Stimulated activated naive CD8-positive, alpha-beta T cell treated with anti-CD3 and anti-CD28 coated beads, Interleukin-15, Interleukin-2, amounts not matched to agents 100 U/mL and 50 U/mL, for 24 hours (primary cell): ENCODE measurements around the gene PCDHGA12.
"Not testable (repeated sequence)": the region's sequence is repeated elsewhere in the genome, so short reads cannot be mapped to it uniquely, and the experiment has no call there.

Source experiments
- ATAC-seq: fragments of 150-1000 bp; cut with Tn5 transposase; one replicate; pipeline ENCODE4 v1.10.0; 2021
- DNase-seq: peaks from one replicate; pipeline ENCODE4 v3.0.0; 2021

The PCDHGA12 gene

GRCh38 chr5:141407790-141408505, 22.4 kb upstream of the PCDHGA12 start, which contains the start of gene PCDHGB6:
PCDHGB6 (plus strand) TSS chr5:141408021; CDS start chr5:141408203, 182 bp downstream.
- DNase-seq (peak; percentile 51), ATAC-seq (peak; percentile 40)

DNA sequence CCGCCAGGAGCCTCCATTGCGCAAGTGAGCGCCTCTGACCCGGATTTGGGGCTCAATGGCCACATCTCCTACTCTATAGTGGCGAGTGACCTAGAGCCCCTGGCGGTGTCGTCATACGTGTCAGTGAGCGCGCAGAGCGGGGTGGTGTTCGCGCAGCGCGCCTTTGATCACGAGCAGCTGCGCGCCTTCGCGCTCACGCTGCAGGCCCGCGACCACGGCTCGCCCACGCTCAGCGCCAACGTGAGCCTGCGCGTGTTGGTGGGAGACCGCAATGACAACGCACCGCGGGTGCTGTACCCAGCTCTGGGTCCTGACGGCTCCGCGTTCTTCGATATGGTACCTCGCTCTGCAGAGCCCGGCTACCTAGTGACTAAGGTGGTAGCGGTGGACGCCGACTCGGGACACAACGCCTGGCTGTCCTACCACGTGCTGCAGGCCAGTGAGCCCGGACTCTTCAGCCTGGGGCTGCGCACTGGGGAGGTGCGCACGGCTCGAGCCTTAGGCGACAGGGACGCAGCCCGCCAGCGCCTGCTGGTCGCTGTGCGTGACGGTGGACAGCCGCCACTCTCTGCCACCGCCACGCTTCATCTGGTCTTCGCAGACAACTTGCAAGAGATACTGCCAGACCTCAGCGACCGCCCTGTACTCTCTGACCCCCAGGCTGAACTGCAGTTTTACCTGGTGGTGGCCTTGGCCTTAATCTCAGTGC, 20.6 kb upstream of the PCDHGA12 start:
- DNase-seq: no peak
- ATAC-seq: no peak

DNA sequence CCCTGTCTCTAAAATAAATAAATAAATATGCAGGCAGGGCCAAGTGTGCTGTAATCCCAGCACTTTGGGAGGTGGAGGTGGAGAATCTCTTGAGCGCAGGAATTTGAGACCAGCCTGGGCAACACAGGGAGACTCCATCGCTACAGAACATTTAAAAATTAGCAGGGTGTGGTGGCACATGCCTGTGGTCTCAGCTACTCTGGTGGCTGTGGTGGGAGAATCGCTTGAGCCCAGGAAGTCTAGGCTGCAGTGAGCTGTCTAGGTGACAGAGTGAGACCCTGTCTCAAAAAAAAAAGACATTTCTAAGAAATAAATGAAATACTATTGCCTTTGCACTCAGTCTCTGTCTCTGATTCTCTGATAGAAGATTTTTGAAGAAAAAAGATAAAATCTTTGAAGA, 18.7 kb upstream of the PCDHGA12 start:
- DNase-seq (no peak), ATAC-seq (no peak)

DNA sequence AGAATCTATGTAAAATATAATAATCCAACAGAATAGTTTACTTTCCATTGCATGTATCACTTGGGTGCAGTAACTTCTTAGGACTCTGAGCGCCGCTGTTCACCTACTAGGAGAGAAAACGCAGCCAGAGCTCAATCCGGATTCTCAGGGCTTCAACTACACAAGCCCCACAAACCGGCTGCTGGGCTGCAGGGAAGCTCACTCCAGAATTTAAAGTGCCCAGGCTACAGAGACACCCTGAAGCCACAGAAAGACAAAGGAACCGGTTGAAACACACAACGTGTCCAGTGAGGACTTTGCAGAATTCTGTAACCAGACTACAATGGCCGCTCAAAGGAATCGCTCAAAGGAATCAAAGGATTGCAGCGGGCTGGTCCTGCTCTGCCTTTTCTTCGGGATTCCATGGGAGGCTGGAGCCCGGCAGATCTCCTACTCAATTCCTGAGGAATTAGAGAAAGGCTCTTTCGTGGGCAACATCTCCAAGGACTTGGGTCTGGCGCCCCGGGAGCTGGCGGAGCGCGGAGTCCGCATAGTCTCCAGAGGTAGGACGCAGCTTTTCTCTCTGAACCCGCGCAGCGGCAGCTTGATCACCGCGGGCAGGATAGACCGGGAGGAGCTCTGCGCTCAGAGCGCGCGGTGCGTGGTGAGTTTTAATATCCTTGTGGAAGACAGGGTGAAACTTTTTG, 17.3 kb upstream of the PCDHGA12 start, which contains the start of gene PCDHGA10:
Gene PCDHGA10, plus strand, starts transcription at position 134 of the 686 bp plus-strand sequence. Its CDS starts 189 bp downstream, at position 323.
- ATAC-seq: peak; percentile 64
- peak; percentile 47 for DNase-seq

DNA sequence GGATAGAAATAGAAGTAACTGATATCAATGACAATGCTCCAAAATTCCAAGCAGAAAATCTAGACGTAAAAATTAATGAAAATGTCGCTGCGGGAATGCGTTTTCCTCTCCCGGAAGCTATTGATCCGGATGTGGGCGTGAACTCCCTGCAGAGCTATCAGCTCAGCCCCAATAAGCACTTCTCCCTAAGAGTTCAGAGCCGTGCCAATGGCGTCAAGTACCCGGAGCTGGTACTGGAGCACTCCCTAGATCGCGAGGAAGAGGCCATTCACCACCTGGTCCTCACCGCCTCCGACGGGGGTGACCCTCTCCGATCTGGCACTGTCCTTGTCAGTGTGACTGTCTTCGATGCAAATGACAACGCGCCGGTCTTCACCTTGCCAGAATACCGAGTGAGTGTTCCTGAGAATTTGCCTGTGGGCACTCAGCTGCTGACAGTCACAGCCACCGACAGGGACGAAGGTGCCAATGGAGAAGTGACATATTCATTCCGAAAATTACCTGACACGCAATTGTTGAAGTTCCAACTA, 16.7 kb upstream of the PCDHGA12 start:
- ATAC-seq (no peak), DNase-seq (no peak)

- not testable (repeated sequence) for DNase-seq, ATAC-seq
These were observed 15.6 kb upstream of the PCDHGA12 start for GRCh38 chr5:141414548-141415274.

- ATAC-seq, DNase-seq: not testable (repeated sequence)
These were observed 15.1 kb upstream of the PCDHGA12 start for GRCh38 chr5:141415275-141415618.

GRCh38 chr5:141417494-141418172, 12.7 kb upstream of the PCDHGA12 start, which contains the start of gene PCDHGB7:
PCDHGB7 (plus strand) TSS chr5:141417677; CDS start chr5:141417860, 183 bp downstream.
- ATAC-seq: peak; percentile 72
- peak; percentile 65 for DNase-seq

GRCh38 chr5:141419074-141419880, 11.0 kb upstream of the PCDHGA12 start:
- no peak for ATAC-seq
- DNase-seq: no peak

DNA sequence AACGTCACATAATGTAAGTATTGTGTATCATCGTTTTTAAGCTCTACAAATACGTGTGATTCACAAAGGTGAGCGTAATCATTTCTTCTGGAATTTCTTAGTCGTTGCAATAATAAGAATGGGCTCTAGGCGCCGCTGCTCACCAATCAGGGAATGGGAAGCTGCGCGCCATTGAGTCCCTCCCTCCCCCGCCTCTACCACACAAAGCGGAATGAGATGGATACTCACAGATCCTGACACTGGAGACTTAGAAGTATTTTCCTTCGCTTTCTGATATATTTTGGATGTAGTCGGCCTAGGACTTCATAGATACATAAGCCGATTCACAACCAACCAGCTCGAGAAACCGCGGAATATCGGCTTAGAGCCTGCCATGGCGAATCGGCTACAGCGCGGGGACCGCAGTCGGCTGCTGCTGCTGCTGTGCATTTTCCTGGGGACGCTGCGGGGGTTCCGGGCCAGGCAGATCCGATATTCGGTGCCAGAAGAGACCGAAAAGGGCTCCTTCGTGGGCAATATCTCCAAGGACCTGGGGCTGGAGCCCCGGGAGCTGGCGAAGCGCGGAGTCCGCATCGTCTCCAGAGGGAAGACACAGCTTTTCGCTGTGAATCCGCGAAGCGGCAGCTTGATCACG, 9.3 kb upstream of the PCDHGA12 start, which contains the start of gene PCDHGA11:
Gene PCDHGA11, plus strand, starts transcription at position 197 of the 634 bp plus-strand sequence. Its CDS starts 177 bp downstream, at position 374.
- ATAC-seq (no peak), DNase-seq (peak; percentile 62)

GRCh38 chr5:141421489-141421855, 8.8 kb upstream of the PCDHGA12 start:
- no peak for ATAC-seq
- no peak for DNase-seq

DNA sequence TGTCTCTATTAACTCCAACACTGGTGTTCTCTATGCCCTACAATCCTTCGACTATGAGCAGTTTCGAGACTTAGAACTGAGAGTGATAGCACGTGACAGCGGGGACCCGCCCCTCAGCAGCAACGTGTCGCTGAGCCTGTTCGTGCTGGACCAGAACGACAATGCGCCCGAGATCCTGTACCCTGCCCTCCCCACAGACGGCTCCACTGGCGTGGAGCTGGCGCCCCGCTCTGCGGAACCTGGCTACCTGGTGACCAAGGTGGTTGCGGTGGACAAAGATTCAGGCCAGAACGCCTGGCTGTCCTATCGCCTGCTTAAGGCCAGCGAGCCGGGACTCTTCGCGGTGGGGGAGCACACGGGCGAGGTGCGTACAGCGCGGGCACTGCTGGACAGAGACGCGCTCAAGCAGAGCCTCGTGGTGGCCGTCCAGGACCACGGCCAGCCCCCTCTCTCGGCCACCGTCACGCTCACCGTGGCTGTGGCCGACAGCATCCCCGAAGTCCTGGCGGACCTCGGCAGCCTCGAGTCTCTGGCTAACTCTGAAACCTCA, 7.5 kb upstream of the PCDHGA12 start:
- ATAC-seq: no peak

GRCh38 chr5:141427783-141428426, 2.4 kb upstream of the PCDHGA12 start:
- ATAC-seq (no peak), DNase-seq (no peak)

More for the DNA sequence above, 7.5 kb upstream of the PCDHGA12 start:
- no peak for DNase-seq

DNA sequence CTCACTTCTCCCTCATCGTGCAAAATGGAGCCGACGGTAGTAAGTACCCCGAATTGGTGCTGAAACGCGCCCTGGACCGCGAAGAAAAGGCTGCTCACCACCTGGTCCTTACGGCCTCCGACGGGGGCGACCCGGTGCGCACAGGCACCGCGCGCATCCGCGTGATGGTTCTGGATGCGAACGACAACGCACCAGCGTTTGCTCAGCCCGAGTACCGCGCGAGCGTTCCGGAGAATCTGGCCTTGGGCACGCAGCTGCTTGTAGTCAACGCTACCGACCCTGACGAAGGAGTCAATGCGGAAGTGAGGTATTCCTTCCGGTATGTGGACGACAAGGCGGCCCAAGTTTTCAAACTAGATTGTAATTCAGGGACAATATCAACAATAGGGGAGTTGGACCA, 979 bp downstream of the PCDHGA12 start:
- DNase-seq (no peak), ATAC-seq (no peak)

DNA sequence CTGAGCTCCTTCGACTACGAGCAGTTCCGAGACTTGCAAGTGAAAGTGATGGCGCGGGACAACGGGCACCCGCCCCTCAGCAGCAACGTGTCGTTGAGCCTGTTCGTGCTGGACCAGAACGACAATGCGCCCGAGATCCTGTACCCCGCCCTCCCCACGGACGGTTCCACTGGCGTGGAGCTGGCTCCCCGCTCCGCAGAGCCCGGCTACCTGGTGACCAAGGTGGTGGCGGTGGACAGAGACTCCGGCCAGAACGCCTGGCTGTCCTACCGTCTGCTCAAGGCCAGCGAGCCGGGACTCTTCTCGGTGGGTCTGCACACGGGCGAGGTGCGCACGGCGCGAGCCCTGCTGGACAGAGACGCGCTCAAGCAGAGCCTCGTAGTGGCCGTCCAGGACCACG, 2.0 kb downstream of the PCDHGA12 start:
- ATAC-seq, DNase-seq: not testable (repeated sequence)

DNA sequence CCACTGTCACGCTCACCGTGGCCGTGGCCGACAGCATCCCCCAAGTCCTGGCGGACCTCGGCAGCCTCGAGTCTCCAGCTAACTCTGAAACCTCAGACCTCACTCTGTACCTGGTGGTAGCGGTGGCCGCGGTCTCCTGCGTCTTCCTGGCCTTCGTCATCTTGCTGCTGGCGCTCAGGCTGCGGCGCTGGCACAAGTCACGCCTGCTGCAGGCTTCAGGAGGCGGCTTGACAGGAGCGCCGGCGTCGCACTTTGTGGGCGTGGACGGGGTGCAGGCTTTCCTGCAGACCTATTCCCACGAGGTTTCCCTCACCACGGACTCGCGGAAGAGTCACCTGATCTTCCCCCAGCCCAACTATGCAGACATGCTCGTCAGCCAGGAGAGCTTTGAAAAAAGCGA, 2.4 kb downstream of the PCDHGA12 start:
- not testable (repeated sequence) for DNase-seq, ATAC-seq

DNA sequence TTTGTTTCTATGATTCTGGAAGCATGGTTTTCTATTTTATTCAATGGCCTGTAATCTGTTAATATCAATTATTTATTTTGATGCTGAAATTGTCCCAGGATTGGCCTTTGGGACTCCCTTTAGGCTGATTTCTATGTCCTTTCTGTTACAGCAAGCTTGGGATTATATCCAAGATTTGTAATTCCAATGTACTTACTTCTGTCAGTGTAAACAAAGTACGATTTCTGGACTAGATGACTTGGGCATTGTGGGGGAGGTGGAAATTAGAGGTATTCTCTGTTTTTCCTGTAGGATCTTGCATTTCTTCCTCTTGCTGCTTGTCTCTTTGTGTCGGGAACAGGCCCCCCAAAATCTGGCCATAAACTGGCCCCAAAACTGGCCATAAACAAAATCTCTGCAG, 3.7 kb downstream of the PCDHGA12 start:
- DNase-seq (no peak), ATAC-seq (no peak)

DNA sequence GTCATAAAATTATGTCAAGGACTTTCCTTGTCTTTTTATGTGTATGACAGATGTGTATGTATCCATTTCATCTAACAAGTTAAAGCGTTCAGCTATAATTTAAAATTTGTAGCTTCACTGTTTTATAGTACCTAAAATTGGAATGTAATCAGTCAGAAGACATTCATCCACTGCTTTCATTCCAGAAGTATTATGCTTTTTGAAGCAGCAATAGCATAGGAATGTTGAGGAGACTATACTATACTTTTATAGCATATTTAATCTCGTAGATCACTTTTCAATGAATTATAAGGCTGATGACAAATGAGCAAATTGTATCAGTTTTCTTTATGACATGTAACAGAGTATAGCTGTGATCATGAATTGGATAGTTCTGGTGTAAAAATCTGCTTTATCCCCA, 6.9 kb downstream of the PCDHGA12 start:
- no peak for ATAC-seq
- no peak for DNase-seq
